ENCODE measurements around the gene RFX7. TPM values are rescaled to one million over a fixed set of nuclear protein-coding genes. Genes with fewer than 3 reads are reported as not detected.

The RFX7 gene
- total RNA-seq, 3 donors from 2014 or later: 8.3 to 14.8 (median 10.8) TPM

- peaks cover 16 to 23% of the 10 kb centered on the region in 2 donors for H3K9me3 ChIP-seq
- TF ChIP-seq CTCF (IDR thresholded peaks at IDR 0.05) (no peak), POLR2AphosphoS5 (IDR thresholded peaks at IDR 0.05) (no peak), POLR2A (IDR thresholded peaks at IDR 0.05) (no peak)
- no peak for DNase-seq (ENCODE audit: low spot score in 2 of 2)
- H3K27me3 ChIP-seq: no peaks in the 10 kb centered on the region
- H3K27ac ChIP-seq: no peak overlapping the region
- intact Hi-C loops (cut with DNase I; ENCODE audit: low total_unique reads): no loop called here
- H3K4me3 ChIP-seq: no peak overlapping the region
- no peaks in the 10 kb centered on the region for H3K4me1 ChIP-seq
- no peaks in the 10 kb centered on the region for H3K36me3 ChIP-seq
These were observed 10.1 kb downstream of the RFX7 start for GRCh38 chr15:56233549-56233948.

GRCh38 chr15:56232058-56232457 is 11.6 kb downstream of the RFX7 start:
- no peaks in the 10 kb centered on the region for H3K36me3 ChIP-seq
- no peaks in the 10 kb centered on the region for H3K4me1 ChIP-seq
- intact Hi-C loops (cut with DNase I; ENCODE audit: low total_unique reads): no loop called here
- DNase-seq (ENCODE audit: low spot score in 2 of 2): no peak
- no peaks in the 10 kb centered on the region for H3K27me3 ChIP-seq
- TF ChIP-seq POLR2A (IDR thresholded peaks at IDR 0.05): no peak
- no peak for TF ChIP-seq CTCF (IDR thresholded peaks at IDR 0.05)
- TF ChIP-seq POLR2AphosphoS5 (IDR thresholded peaks at IDR 0.05): no peak
- H3K27ac ChIP-seq: no peak overlapping the region
- no peak overlapping the region for H3K4me3 ChIP-seq
- H3K9me3 ChIP-seq: peaks cover 21 to 36% of the 10 kb centered on the region in 2 donors

DNA sequence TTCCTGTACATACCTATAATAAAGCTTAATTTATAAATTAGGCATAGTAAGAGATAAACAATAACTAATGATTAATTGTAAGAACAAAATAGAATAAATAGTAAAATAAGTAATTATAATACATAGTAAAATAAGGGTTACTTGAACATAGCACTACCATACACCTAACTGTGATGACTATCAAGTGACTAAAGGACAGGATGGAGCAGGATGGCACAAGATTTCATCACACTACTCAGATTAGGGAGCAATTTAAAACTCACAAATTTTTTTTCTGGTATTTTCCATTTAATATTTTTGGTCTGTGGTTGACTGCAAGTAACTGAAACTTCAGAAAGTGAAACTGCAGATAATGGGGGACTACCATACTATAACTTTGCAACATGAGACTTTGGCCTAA is 14.8 kb downstream of the RFX7 start:
- DNase-seq (ENCODE audit: low spot score in 2 of 2): no peak
- H3K9me3 ChIP-seq: peaks cover 21 to 36% of the 10 kb centered on the region in 2 donors
- no peaks in the 10 kb centered on the region for H3K27me3 ChIP-seq
- no peak overlapping the region for H3K4me3 ChIP-seq
- TF ChIP-seq CTCF (IDR thresholded peaks at IDR 0.05): no peak
- no peak for TF ChIP-seq POLR2AphosphoS5 (IDR thresholded peaks at IDR 0.05)
- no peak overlapping the region for H3K27ac ChIP-seq
- intact Hi-C loops (cut with DNase I; ENCODE audit: low total_unique reads): no loop called here
- H3K36me3 ChIP-seq: no peaks in the 10 kb centered on the region
- no peaks in the 10 kb centered on the region for H3K4me1 ChIP-seq

DNA sequence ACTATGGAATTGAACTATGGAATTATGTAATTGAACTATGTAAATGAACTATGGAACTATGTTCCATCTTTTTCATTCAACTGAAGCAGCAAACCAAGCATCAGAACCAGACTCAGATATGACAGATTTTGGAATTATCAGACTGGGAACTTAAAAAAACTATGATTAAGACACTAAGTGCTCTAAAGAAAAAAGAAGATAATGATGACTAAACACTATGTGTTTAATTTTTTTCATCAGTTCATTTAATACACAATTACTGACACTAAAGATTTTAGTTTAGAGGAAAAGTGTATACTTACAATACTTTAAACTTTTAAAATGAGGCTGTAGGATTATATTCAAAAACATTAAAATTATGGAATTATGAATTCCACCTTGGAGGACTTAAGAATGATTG is 15.3 kb downstream of the RFX7 start:
- TF ChIP-seq POLR2A (IDR thresholded peaks at IDR 0.05): no peak
- no peak for TF ChIP-seq POLR2AphosphoS5 (IDR thresholded peaks at IDR 0.05)
- TF ChIP-seq CTCF (IDR thresholded peaks at IDR 0.05): no peak
- no peak overlapping the region for H3K4me3 ChIP-seq
- H3K36me3 ChIP-seq: no peaks in the 10 kb centered on the region
- DNase-seq (ENCODE audit: low spot score in 2 of 2): no peak
- intact Hi-C loops (cut with DNase I; ENCODE audit: low total_unique reads): no loop called here
- no peak overlapping the region for H3K27ac ChIP-seq
- H3K9me3 ChIP-seq: peaks cover 21 to 36% of the 10 kb centered on the region in 2 donors
- no peaks in the 10 kb centered on the region for H3K27me3 ChIP-seq
- no peaks in the 10 kb centered on the region for H3K4me1 ChIP-seq

DNA sequence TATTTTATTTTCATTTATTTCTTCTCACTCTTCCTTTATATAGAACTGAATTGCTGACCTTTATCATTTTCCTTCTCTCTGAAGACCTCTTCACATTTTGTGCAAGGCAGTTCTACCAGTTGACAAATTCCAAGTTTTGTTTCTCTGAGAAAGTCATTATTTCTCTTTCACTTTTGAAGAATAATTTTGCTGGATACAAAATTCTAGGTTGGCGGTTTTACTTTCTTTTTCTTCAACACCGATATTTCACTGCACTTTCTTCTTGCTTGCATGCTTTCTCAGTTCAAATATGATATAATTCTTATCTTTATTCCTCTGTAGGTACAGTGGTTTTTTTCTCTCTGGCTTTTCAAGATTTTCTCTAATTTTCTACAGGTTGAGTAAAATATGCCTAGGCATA is 15.9 kb downstream of the RFX7 start:
- no peaks in the 10 kb centered on the region for H3K36me3 ChIP-seq
- no peaks in the 10 kb centered on the region for H3K27me3 ChIP-seq
- peaks cover 26 to 42% of the 10 kb centered on the region in 2 donors for H3K9me3 ChIP-seq
- intact Hi-C loops (cut with DNase I; ENCODE audit: low total_unique reads): no loop called here
- TF ChIP-seq POLR2AphosphoS5 (IDR thresholded peaks at IDR 0.05) (no peak), POLR2A (IDR thresholded peaks at IDR 0.05) (no peak), CTCF (IDR thresholded peaks at IDR 0.05) (no peak)
- H3K27ac ChIP-seq: no peak overlapping the region
- DNase-seq (ENCODE audit: low spot score in 2 of 2): no peak
- no peaks in the 10 kb centered on the region for H3K4me1 ChIP-seq
- H3K4me3 ChIP-seq: no peak overlapping the region

Data from breast epithelium (tissue), 4 donors.